Small intestine (tissue), 7 donors: Measurements from ENCODE around the gene BIRC3. TPM values are rescaled to one million over a fixed set of nuclear protein-coding genes. Genes with fewer than 3 reads are reported as not detected.
"Not testable (repeated sequence)": the region's sequence is repeated elsewhere in the genome, so short reads cannot be mapped to it uniquely, and the experiment has no call there.

Source experiments
- DNase-seq, 2 donors: peaks; one replicate each; pipeline versions ENCODE4 v3.0.0 to v3.0.0-alpha.2; 2013
- FAIRE-seq: peaks from 2 replicates; lab custom pipeline; 2012; peaks lifted over from hg19 to GRCh38; lab: Jason Lieb, UNC
- H3K27ac ChIP-seq, 3 donors: one replicate each; pipeline ENCODE4 v1.5.1; 2013; ENCODE audit warnings: low read length in 2 of 3, mild to moderate bottlenecking in 2 of 3, control low read depth in 1 of 3, inconsistent platforms in 1 of 3, low read depth in 1 of 3, moderate library complexity in 1 of 3
- H3K27me3 ChIP-seq, 3 donors: one replicate each; pipeline ENCODE4 v1.6.1; 2013; ENCODE audit warnings: low read length in 3 of 3, inconsistent platforms in 1 of 3; ENCODE audit not compliant: control insufficient read depth in 3 of 3, insufficient read depth in 3 of 3
- H3K36me3 ChIP-seq, 3 donors: one replicate each; pipeline ENCODE4 v1.6.1; 2013; ENCODE audit warnings: low read length in 3 of 3, inconsistent platforms in 1 of 3, low read depth in 1 of 3, mild to moderate bottlenecking in 1 of 3, moderate library complexity in 1 of 3; ENCODE audit not compliant: control insufficient read depth in 3 of 3, insufficient read depth in 2 of 3
- H3K4me1 ChIP-seq, 3 donors: one replicate each; pipeline ENCODE4 v1.6.1; 2013; ENCODE audit warnings: low read length in 2 of 3, inconsistent platforms in 1 of 3, low read depth in 1 of 3, mild to moderate bottlenecking in 1 of 3, moderate library complexity in 1 of 3; ENCODE audit not compliant: control insufficient read depth in 3 of 3, insufficient read depth in 2 of 3
- H3K4me3 ChIP-seq, 3 donors: one replicate each; pipeline ENCODE4 v1.5.1; 2013; ENCODE audit warnings: low read length in 3 of 3, control low read depth in 1 of 3, inconsistent platforms in 1 of 3, low read depth in 1 of 3, mild to moderate bottlenecking in 1 of 3, moderate library complexity in 1 of 3
- H3K9me3 ChIP-seq, 2 donors: one replicate each; pipeline ENCODE4 v1.6.1; 2013; ENCODE audit warnings: low read depth in 1 of 2, low read length in 1 of 2; ENCODE audit not compliant: control insufficient read depth in 2 of 2, insufficient read depth in 1 of 2
- WGBS, 3 donors: extraction: QIAGEN DNeasy Blood & Tissue Kit; methylation state at CpG; one replicate each; pipeline ENCODE4 v1.1.7; 2013; 5-methylcytosine and 5-hydroxymethylcytosine counted together
- polyA plus RNA-seq, 4 donors: library from polyadenylated mRNA; stranded (reverse) in 3 of 4; unstranded in 1 of 4; fragments of 200-250 nt in 3 of 4; fragments of 120-200 nt in 1 of 4; gene quantifications; one replicate each; pipeline versions ENCODE4 v1.2.1 to v1.2.3, GENCODE V29; 2013
- donor health status: healthy with polysubstance abuse.
- donor health status: control.
- donor health status: control.
- donor health status: Bipolar disorder and iron deficiency.
- donor health status: healthy.

BIRC3 gene
- polyA plus RNA-seq, 4 donors: 8.3 to 49.0 (median 29.0) TPM

GRCh38 chr11:102288725-102289083 is 28.6 kb upstream of the BIRC3 start:
- H3K27ac ChIP-seq: no peak overlapping the region
- no peaks in the 10 kb centered on the region for H3K27me3 ChIP-seq
- DNase-seq (no peak), FAIRE-seq (no peak)
- H3K4me1 ChIP-seq: no peaks in the 10 kb centered on the region
- no peaks in the 10 kb centered on the region for H3K9me3 ChIP-seq
- 66 to 75% (median 73%) methylated on average over 3 of the region's 3 CpGs for WGBS, 3 donors
- H3K4me3 ChIP-seq: no peak overlapping the region
- no peaks in the 10 kb centered on the region for H3K36me3 ChIP-seq

DNA sequence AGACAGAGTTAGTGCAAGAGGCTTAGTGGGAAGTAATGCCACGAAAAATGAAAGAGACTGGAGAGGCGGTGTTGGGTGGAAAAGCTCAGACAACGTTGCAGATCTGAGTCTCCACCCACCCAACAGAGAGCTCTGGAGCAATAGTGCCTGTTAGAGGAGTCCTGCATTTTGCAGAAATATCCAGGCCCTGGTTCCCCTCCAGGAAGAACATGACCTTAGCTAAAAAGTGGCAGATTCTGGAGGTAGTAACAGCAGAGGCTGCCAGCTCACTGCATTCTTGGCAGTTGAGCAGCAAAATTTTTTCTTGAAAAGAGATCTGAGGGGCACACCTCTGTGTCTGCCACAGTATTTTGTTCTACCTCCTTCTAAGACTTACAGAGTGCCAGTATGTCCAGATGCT is 27.7 kb upstream of the BIRC3 start:
- Histone ChIP-seq H3K27ac (no peak overlapping the region), H3K36me3 (no peaks in the 10 kb centered on the region), H3K9me3 (no peaks in the 10 kb centered on the region), H3K4me3 (no peak overlapping the region), H3K27me3 (no peaks in the 10 kb centered on the region), H3K4me1 (no peaks in the 10 kb centered on the region)
- FAIRE-seq (no peak), DNase-seq (no peak)
- WGBS, 3 donors: 35 to 56% (median 37%) methylated on average over 3 of the region's 3 CpGs

GRCh38 chr11:102291831-102292230 is 25.5 kb upstream of the BIRC3 start:
- FAIRE-seq (no peak), DNase-seq (no peak)
- Histone ChIP-seq H3K9me3 (no peaks in the 10 kb centered on the region), H3K4me3 (no peak overlapping the region), H3K4me1 (no peaks in the 10 kb centered on the region), H3K27me3 (no peaks in the 10 kb centered on the region), H3K36me3 (no peaks in the 10 kb centered on the region), H3K27ac (no peak overlapping the region)
- WGBS, 3 donors: 96 to 100% (median 99%) methylated on average over 1 of the region's 1 CpG

- Histone ChIP-seq H3K27ac (no peak overlapping the region), H3K27me3 (no peaks in the 10 kb centered on the region), H3K36me3 (no peaks in the 10 kb centered on the region), H3K4me1 (no peaks in the 10 kb centered on the region), H3K4me3 (no peak overlapping the region), H3K9me3 (no peaks in the 10 kb centered on the region)
- WGBS, 3 donors: 81 to 91% (median 83%) methylated on average over 6 of the region's 6 CpGs
- FAIRE-seq (no peak), DNase-seq (no peak)
Observed at GRCh38 chr11:102292933-102293332, 24.4 kb upstream of the BIRC3 start.

DNA sequence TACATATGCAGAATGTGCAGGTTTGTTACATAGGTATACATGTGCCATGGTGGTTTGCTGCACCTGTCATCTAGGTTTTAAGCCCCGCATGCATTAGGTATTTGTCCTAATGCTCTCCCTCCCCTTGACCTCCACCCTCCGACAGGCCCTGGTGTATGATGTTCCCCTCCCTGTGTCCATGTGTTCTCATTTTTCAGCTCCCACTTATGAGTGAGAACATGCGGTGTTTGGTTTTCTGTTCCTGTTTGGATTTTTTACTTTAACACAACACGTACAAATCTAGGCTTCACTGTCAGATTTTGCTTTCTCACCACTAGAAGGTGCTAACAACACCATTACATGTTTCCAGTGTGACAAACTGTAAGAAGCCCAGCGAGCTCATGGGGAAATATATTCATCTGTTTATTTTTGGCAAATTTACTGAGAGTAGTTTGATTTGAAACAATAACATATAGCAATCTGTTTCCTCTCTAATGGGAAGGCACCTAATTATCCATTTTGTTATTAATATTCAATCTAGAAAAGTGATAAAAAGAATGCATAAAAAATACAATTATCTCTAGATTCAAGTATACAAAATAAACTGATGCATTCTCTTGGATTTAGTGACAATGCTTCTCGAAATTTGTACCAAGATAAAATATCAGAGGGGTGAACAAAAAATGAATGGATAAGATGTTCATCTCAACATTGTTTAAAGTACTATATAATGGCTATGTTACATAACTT is 23.2 kb upstream of the BIRC3 start:
- Histone ChIP-seq H3K27ac (no peak overlapping the region), H3K4me1 (no peaks in the 10 kb centered on the region), H3K9me3 (no peaks in the 10 kb centered on the region), H3K27me3 (no peaks in the 10 kb centered on the region), H3K36me3 (no peaks in the 10 kb centered on the region), H3K4me3 (peak overlapping the region in 1 of 3 donors; percentile 19)
- 8 to 16% (median 14%) methylated on average over 6 of the region's 6 CpGs for WGBS, 3 donors
- peak; percentile 52 to 80 for DNase-seq
- peak; percentile 53 for FAIRE-seq

DNA sequence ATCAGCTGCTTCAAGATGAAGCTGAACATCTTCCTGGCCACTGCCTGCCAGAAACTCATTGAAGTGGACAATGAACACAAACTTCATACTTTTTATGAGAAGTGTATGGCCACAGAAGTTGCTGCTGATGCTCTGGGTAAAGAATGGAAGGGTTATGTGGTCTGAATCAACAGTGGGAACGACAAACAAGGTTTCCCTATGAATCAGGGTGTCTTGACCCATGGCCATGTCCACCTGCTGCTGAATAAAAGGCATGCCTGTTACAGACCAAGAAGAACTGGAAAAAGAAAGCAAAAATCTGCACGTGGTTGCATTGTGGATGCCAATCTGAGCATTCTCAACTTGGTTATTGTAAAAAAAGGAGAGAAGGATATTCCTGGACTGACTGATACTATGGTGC is 22.2 kb upstream of the BIRC3 start:
- Histone ChIP-seq H3K4me3 (no peak overlapping the region), H3K4me1 (no peaks in the 10 kb centered on the region), H3K27ac (no peak overlapping the region), H3K27me3 (no peaks in the 10 kb centered on the region), H3K36me3 (no peaks in the 10 kb centered on the region), H3K9me3 (no peaks in the 10 kb centered on the region)
- WGBS, 3 donors: 33 to 60% (median 44%) methylated on average over 2 of the region's 2 CpGs
- FAIRE-seq: no peak
- DNase-seq: no peak

- peaks cover 0 to 10% of the 10 kb centered on the region in 2 donors for H3K9me3 ChIP-seq
- not testable (repeated sequence) for H3K4me3 ChIP-seq, H3K27me3 ChIP-seq, H3K4me1 ChIP-seq, FAIRE-seq, DNase-seq, H3K27ac ChIP-seq, H3K36me3 ChIP-seq
- WGBS, 3 donors: 85 to 92% (median 88%) methylated on average over 4 of the region's 4 CpGs
Observed at GRCh38 chr11:102296757-102297156, 20.5 kb upstream of the BIRC3 start.

DNA sequence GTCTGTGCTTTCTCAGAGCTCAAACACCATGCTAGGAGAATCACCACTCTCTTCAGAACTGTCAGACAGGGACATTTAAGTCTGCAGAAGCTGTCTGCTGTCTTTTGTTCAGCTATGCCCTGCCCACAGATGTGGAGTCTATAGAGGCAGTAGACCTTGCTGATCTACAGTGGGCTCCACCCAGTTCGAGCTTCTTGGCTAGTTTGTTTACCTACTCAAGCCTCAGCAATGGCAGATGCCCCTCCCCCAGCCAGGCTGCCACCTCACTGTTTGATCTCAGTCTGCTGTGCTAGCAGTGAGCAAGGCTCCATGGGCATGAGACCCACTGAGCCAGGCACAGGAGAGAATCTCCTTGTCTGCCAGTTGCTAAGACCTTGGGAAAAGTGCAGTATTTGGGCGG is 16.4 kb upstream of the BIRC3 start:
- not testable (repeated sequence) for H3K4me3 ChIP-seq, H3K36me3 ChIP-seq, DNase-seq, H3K4me1 ChIP-seq, H3K27me3 ChIP-seq, FAIRE-seq, H3K27ac ChIP-seq
- WGBS, 3 donors: 44 to 57% (median 47%) methylated on average over 2 of the region's 2 CpGs
- peaks cover 1 to 25% of the 10 kb centered on the region in 2 donors for H3K9me3 ChIP-seq

DNA sequence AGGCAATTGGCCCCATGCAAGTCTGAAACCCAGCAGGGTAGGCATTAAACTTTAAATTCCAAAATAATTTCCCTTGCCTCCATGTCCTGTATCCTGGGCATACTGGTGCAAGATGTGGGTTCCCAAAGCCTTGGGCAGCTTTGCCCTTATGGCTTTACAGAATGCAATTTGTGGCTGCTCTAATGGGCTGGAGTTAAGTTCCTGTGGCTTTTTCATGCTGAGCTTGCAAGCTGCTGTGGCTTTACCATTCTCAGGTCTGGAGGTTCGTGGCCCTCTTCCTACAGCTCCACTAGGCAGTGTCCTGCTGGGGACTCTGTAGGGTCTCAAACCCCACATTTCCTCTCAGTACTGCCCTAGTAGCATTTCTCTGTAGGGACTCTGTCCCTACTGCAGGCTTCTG is 15.0 kb upstream of the BIRC3 start:
- peaks cover 1 to 25% of the 10 kb centered on the region in 2 donors for H3K9me3 ChIP-seq
- no peak overlapping the region for H3K27ac ChIP-seq
- H3K4me3 ChIP-seq: no peak overlapping the region
- H3K36me3 ChIP-seq: no peaks in the 10 kb centered on the region
- no peaks in the 10 kb centered on the region for H3K27me3 ChIP-seq
- 78 to 93% (median 81%) methylated on average over 1 of the region's 1 CpG for WGBS, 3 donors
- H3K4me1 ChIP-seq: peaks cover 5 to 14% (median 10%) of the 10 kb centered on the region in 3 donors
- FAIRE-seq (no peak), DNase-seq (no peak)
